ENCODE results near the gene ALX1. TPM values are rescaled to one million over a fixed set of nuclear protein-coding genes. Genes with fewer than 3 reads are reported as not detected.

The ALX1 gene
- total RNA-seq, 1 experiment from 2014 or later = not detected

DNA sequence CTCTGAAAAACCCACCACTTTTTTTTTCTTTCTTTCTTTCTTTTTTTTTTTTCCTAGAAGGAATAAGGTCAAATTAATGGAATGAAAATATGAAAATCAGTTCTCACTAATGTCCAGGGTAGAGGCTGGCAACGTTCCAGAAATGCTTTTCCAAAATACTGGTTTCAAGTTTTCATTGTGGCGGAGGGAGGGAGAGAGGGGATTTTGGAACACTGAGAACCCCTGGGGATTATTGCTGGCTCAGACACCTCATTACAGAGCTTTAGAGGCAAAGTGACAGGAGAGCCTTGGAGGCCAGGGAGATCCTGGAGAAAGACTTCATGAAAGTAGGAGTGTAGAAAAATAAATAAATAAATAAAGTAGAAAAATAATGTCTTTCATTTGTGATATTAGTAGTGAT lies 45.4 kb downstream of the ALX1 start:
- Histone ChIP-seq H2AFZ (no peak overlapping the region), H3K36me3 (ENCODE audit: low read depth) (no peaks in the 10 kb centered on the region), H3K9me3 (ENCODE audit: insufficient read depth, low read depth) (no peaks in the 10 kb centered on the region), H3K27ac (no peak overlapping the region), H3K4me1 (replicated peaks; ENCODE audit: insufficient read depth) (no peaks in the 10 kb centered on the region), H3K4me2 (no peak overlapping the region), H4K20me1 (ENCODE audit: insufficient read depth) (no peaks in the 10 kb centered on the region), H3K27me3 (ENCODE audit: insufficient read depth, low read depth) (no peaks in the 10 kb centered on the region), H3K9me2 (ENCODE audit: insufficient read depth) (no peaks in the 10 kb centered on the region; the same call in 1 of the 2 replicates), H3K79me2 (ENCODE audit: low read depth) (no peaks in the 10 kb centered on the region), H3F3A (ENCODE audit: insufficient read depth, low read depth) (no peaks in the 10 kb centered on the region), H3K4me3 (no peak overlapping the region)
- intact Hi-C loops (cut with micrococcal nuclease; ENCODE audit: unreplicated experiment) = no loop called here
- TF ChIP-seq, protein P1, sequence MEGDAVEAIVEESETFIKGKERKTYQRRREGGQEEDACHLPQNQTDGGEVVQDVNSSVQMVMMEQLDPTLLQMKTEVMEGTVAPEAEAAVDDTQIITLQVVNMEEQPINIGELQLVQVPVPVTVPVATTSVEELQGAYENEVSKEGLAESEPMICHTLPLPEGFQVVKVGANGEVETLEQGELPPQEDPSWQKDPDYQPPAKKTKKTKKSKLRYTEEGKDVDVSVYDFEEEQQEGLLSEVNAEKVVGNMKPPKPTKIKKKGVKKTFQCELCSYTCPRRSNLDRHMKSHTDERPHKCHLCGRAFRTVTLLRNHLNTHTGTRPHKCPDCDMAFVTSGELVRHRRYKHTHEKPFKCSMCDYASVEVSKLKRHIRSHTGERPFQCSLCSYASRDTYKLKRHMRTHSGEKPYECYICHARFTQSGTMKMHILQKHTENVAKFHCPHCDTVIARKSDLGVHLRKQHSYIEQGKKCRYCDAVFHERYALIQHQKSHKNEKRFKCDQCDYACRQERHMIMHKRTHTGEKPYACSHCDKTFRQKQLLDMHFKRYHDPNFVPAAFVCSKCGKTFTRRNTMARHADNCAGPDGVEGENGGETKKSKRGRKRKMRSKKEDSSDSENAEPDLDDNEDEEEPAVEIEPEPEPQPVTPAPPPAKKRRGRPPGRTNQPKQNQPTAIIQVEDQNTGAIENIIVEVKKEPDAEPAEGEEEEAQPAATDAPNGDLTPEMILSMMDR (conservative IDR thresholded peaks at IDR 0.05) = no peak
- no peak for TF ChIP-seq EZH2 (IDR thresholded peaks at IDR 0.05; ENCODE audit: low read depth)
- POLR2A ChIA-PET (ENCODE audit: unreplicated experiment) = no interaction called here
- BruUV-seq (replicated peaks) = no TSS peak
- CTCF ChIA-PET = no interaction called here
- DNase-seq = no peak

DNA sequence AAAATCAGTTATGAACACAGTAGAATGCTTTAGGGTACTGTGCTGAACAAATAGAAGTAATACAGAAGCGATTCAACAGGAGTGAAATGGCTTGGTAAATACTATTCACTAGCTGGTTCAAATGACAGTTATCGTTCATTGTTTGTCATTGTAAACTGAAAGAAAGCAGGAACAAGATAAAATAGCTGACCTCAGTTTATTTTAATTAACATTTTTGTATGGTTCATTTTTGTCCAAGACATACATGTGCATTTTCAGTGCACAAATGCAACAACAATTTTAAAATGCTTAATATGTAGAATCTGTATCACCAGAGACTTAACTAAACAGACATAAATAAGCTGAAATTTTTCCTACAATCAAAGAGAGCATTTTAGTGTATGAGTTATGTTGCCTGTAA lies 49.9 kb downstream of the ALX1 start:
- CTCF ChIA-PET = no interaction called here
- no peaks in the 10 kb centered on the region for H3K79me2 ChIP-seq (ENCODE audit: low read depth)
- no peak for DNase-seq
- no peaks in the 10 kb centered on the region for H4K20me1 ChIP-seq (ENCODE audit: insufficient read depth)
- no peaks in the 10 kb centered on the region for H3K36me3 ChIP-seq (ENCODE audit: low read depth)
- no peaks in the 10 kb centered on the region for H3F3A ChIP-seq (ENCODE audit: insufficient read depth, low read depth)
- no peak overlapping the region for H2AFZ ChIP-seq
- POLR2A ChIA-PET (ENCODE audit: unreplicated experiment) = no interaction called here
- H3K4me2 ChIP-seq = no peak overlapping the region
- intact Hi-C loops (cut with micrococcal nuclease; ENCODE audit: unreplicated experiment) = no loop called here
- no peaks in the 10 kb centered on the region for H3K4me1 ChIP-seq (replicated peaks; ENCODE audit: insufficient read depth)
- H3K9me3 ChIP-seq (ENCODE audit: insufficient read depth, low read depth) = no peaks in the 10 kb centered on the region
- H3K4me3 ChIP-seq = no peak overlapping the region
- H3K27me3 ChIP-seq (ENCODE audit: insufficient read depth, low read depth) = no peaks in the 10 kb centered on the region
- BruUV-seq (replicated peaks) = no TSS peak
- H3K27ac ChIP-seq = no peak overlapping the region
- H3K9me2 ChIP-seq (ENCODE audit: insufficient read depth) = no peaks in the 10 kb centered on the region
- TF ChIP-seq EZH2 (IDR thresholded peaks at IDR 0.05; ENCODE audit: low read depth) = no peak
- TF ChIP-seq, protein P1 (conservative IDR thresholded peaks at IDR 0.05) = no peak

DNA sequence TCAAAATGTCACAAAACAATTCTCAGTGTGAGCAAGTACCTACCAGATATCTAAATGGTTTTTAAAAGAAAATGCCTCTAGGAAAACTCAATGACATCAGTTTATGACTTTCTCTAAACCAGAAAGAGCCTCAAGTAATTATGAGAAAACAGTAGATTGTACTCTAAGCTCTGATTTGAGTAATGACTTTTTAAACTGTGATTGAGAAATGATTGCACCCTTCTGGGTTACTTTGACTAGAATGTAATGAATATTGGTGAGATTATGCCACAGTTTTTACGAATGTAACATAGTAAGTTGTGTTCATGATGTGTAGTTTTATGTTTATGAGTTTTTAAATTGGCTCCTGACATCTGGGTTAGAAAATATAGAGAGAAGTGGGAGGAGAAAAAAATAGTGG lies 68.8 kb downstream of the ALX1 start:
- no peak overlapping the region for H3K27ac ChIP-seq
- DNase-seq = no peak
- ChIA-PET POLR2A (ENCODE audit: unreplicated experiment) (no interaction called here), CTCF (no interaction called here)
- intact Hi-C loops (cut with micrococcal nuclease; ENCODE audit: unreplicated experiment) = no loop called here
- TF ChIP-seq, protein P1 (conservative IDR thresholded peaks at IDR 0.05) = no peak
- no peak for TF ChIP-seq EZH2 (IDR thresholded peaks at IDR 0.05; ENCODE audit: low read depth)
- H3F3A ChIP-seq (ENCODE audit: insufficient read depth, low read depth) = no peaks in the 10 kb centered on the region
- no peaks in the 10 kb centered on the region for H3K9me2 ChIP-seq (ENCODE audit: insufficient read depth)
- H3K9me3 ChIP-seq (ENCODE audit: insufficient read depth, low read depth) = no peaks in the 10 kb centered on the region
- no peak overlapping the region for H3K4me2 ChIP-seq
- H3K36me3 ChIP-seq (ENCODE audit: low read depth) = no peaks in the 10 kb centered on the region
- no peaks in the 10 kb centered on the region for H3K27me3 ChIP-seq (ENCODE audit: insufficient read depth, low read depth)
- no peaks in the 10 kb centered on the region for H3K79me2 ChIP-seq (ENCODE audit: low read depth)
- H4K20me1 ChIP-seq (ENCODE audit: insufficient read depth) = no peaks in the 10 kb centered on the region
- BruUV-seq (replicated peaks) = no TSS peak
- no peak overlapping the region for H3K4me3 ChIP-seq
- no peaks in the 10 kb centered on the region for H3K4me1 ChIP-seq (replicated peaks; ENCODE audit: insufficient read depth)
- H2AFZ ChIP-seq = no peak overlapping the region

All from PC-9 (cell line).